ENCODE results near the gene PKP1. TPM values are rescaled to one million over a fixed set of nuclear protein-coding genes. Genes with fewer than 3 reads are reported as not detected.

PKP1 gene
- total and polyA plus RNA-seq, 10 donors = 0.04 to 0.10 (median 0.06) TPM; not detected in 7

DNA sequence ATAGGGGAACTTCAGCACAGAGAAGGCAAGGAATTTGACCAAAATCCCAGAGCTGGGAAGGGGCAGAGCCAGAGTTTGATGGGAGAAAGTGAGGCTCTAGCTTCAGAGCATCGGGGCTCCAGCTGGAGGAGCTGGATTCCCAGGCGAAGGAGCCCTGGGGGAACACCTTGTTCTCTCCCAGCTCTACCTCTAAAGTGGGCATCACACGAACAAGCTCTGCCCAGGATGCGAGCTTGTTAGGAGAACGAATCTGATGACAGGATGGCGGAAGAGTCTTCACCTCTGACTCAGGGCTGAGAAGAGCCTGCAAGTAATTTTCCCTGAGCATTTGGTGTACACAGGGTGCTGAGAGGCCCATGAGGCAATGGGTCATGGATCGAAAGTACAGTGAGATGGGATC is 72.2 kb downstream of the PKP1 start:
- 76 to 92% (median 84%) methylated on average over 6 to 7 of the region's 7 CpGs for WGBS, 5 donors
- Histone ChIP-seq H3K4me3 (no peak overlapping the region), H3K27me3 (replicated peaks in 1 of 7) (peaks cover 0 to 37% (median 0%) of the 10 kb centered on the region in 7 donors), H3K36me3 (no peaks in the 10 kb centered on the region), H3K9me3 (no peaks in the 10 kb centered on the region), H3K4me1 (no peaks in the 10 kb centered on the region), H3K27ac (no peak overlapping the region)
- peak; percentile 25 for DNase-seq
- intact Hi-C loops (cut with DNase I; ENCODE audit: low total_unique reads) = no loop called here
- TF ChIP-seq POLR2A (IDR thresholded peaks at IDR 0.05) (no peak), POLR2AphosphoS5 (IDR thresholded peaks at IDR 0.05) (no peak)
- TF ChIP-seq, protein P1, sequence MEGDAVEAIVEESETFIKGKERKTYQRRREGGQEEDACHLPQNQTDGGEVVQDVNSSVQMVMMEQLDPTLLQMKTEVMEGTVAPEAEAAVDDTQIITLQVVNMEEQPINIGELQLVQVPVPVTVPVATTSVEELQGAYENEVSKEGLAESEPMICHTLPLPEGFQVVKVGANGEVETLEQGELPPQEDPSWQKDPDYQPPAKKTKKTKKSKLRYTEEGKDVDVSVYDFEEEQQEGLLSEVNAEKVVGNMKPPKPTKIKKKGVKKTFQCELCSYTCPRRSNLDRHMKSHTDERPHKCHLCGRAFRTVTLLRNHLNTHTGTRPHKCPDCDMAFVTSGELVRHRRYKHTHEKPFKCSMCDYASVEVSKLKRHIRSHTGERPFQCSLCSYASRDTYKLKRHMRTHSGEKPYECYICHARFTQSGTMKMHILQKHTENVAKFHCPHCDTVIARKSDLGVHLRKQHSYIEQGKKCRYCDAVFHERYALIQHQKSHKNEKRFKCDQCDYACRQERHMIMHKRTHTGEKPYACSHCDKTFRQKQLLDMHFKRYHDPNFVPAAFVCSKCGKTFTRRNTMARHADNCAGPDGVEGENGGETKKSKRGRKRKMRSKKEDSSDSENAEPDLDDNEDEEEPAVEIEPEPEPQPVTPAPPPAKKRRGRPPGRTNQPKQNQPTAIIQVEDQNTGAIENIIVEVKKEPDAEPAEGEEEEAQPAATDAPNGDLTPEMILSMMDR (IDR thresholded peaks at IDR 0.05 in 8 of 11, conservative IDR thresholded peaks at IDR 0.05 in 3 of 11) = no peak

DNA sequence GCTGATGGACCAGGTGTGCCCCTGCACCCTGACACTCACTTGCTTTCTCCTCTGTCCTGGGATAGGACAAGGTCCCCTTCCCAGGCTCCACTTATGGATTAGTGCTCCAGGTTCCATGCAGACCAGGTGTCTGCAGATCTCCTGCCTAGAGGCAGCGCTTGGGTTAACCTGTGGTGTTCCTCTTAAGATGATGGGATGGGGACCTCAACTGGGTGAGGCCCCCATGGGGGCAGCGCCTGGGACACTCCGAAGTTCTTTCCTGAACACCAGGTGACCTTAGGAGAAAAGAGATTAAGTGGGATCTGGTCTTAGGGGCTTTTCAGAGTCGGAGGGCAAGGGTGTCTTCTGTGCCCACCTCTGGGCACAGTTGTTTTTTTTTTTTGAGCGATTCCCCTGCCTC is 72.9 kb downstream of the PKP1 start:
- Histone ChIP-seq H3K27me3 (replicated peaks in 1 of 7) (peaks cover 0 to 36% (median 0%) of the 10 kb centered on the region in 7 donors), H3K9me3 (no peaks in the 10 kb centered on the region), H3K4me1 (no peaks in the 10 kb centered on the region), H3K36me3 (no peaks in the 10 kb centered on the region), H3K27ac (no peak overlapping the region), H3K4me3 (no peak overlapping the region)
- intact Hi-C loops (cut with DNase I; ENCODE audit: low total_unique reads) = no loop called here
- peak; percentile 44 for DNase-seq
- 85 to 95% (median 90%) methylated on average over 5 of the region's 5 CpGs for WGBS, 5 donors
- TF ChIP-seq POLR2A (IDR thresholded peaks at IDR 0.05) = no peak
- no peak for TF ChIP-seq POLR2AphosphoS5 (IDR thresholded peaks at IDR 0.05)
- TF ChIP-seq, protein P1 (IDR thresholded peaks at IDR 0.05 in 8 of 11, conservative IDR thresholded peaks at IDR 0.05 in 3 of 11) = no peak

DNA sequence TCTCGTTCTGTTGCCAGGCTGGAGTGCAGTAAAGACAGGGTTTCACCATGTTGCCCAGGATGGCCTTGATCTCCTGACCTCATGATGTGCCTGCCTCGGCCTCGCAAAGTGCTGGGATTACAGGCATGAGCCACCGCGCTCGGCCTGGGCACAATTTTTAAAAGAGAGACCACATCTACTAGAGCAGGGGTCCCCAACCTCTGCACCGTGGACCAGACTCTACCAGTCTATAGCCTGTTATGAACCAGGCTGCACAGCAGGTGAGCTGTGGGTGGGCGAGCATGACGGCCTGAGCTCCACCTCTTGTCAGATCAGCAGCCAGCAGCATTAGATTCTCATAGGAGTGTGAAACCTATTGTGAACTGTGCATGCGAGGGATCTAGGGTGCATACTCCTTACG is 73.4 kb downstream of the PKP1 start:
- no peaks in the 10 kb centered on the region for H3K36me3 ChIP-seq
- peak; percentile 54 for DNase-seq
- no peak overlapping the region for H3K27ac ChIP-seq
- no peaks in the 10 kb centered on the region for H3K4me1 ChIP-seq
- H3K4me3 ChIP-seq = no peak overlapping the region
- H3K9me3 ChIP-seq = no peaks in the 10 kb centered on the region
- intact Hi-C loops (cut with DNase I; ENCODE audit: low total_unique reads) = no loop called here
- peaks cover 0 to 41% (median 0%) of the 10 kb centered on the region in 7 donors for H3K27me3 ChIP-seq (replicated peaks in 1 of 7)
- WGBS, 5 donors = 73 to 92% (median 83%) methylated on average over 9 to 11 of the region's 11 CpGs
- TF ChIP-seq POLR2AphosphoS5 (IDR thresholded peaks at IDR 0.05) = no peak
- TF ChIP-seq, protein P1 (IDR thresholded peaks at IDR 0.05 in 8 of 11, conservative IDR thresholded peaks at IDR 0.05 in 3 of 11) = no peak
- TF ChIP-seq POLR2A (IDR thresholded peaks at IDR 0.05) = no peak

DNA sequence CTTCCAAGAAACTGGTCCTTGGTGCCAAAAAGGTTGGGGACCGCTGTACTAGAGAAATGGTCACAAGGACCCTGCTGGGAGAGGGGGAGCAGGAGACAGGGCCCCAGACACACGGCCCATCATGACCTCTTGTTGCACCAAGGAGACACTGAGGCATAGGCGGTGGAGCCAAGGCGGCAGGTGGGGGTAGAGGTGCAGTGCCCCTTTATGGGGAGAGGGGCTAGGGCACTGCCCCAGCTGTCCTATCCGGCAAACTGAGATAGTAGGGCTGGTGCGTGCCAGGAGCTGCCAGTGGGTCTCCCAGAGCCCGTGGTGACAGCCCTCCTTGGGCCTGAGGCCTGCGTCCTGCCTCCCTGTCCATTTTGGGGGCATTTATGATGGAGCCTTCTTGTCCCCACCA is 73.9 kb downstream of the PKP1 start:
- peaks cover 0 to 46% (median 0%) of the 10 kb centered on the region in 7 donors for H3K27me3 ChIP-seq (replicated peaks in 1 of 7)
- intact Hi-C loops (cut with DNase I; ENCODE audit: low total_unique reads) = no loop called here
- no peaks in the 10 kb centered on the region for H3K36me3 ChIP-seq
- H3K4me3 ChIP-seq = no peak overlapping the region
- H3K9me3 ChIP-seq = no peaks in the 10 kb centered on the region
- TF ChIP-seq, protein P1 (IDR thresholded peaks at IDR 0.05 in 8 of 11, conservative IDR thresholded peaks at IDR 0.05 in 3 of 11) = no peak
- TF ChIP-seq POLR2A (IDR thresholded peaks at IDR 0.05) (no peak), POLR2AphosphoS5 (IDR thresholded peaks at IDR 0.05) (no peak)
- H3K4me1 ChIP-seq = no peaks in the 10 kb centered on the region
- 82 to 96% (median 94%) methylated on average over 8 of the region's 8 CpGs for WGBS, 5 donors
- no peak overlapping the region for H3K27ac ChIP-seq
- DNase-seq = peak; percentile 58
